B cell (primary cell): ENCODE measurements around the gene MAGEB1. TPM values are rescaled to one million over a fixed set of nuclear protein-coding genes. Genes with fewer than 3 reads are reported as not detected.

Source experiments
- ATAC-seq: fragments of 200-7000 bp; cut with Tn5 transposase; one replicate; pipeline ENCODE4 v1.10.0; 2021; ENCODE audit warnings: low read depth, mild to moderate bottlenecking, moderate number of reproducible peaks, moderate library complexity
- CTCF ChIA-PET: fragments of 350-600 bp; sonication (Branson Sonifier 250); formaldehyde crosslinking; loops from one replicate; lab custom pipeline; 2021; ENCODE audit warnings: antibody characterized with exemption, inconsistent platforms; lab: Charles Lee
- POLR2A ChIA-PET: fragments of 350-600 bp; sonication (Branson Sonifier 250); formaldehyde crosslinking; loops from one replicate; lab custom pipeline; 2021; ENCODE audit warnings: antibody characterized with exemption; lab: Charles Lee
- DNase-seq: peaks from one replicate; pipeline ENCODE4 v3.0.0; 2013
- H2AFZ ChIP-seq: 2 replicates; pipeline ENCODE4 v1.6.1; 2012; ENCODE audit warnings: mild to moderate bottlenecking, low read depth, low read length; ENCODE audit not compliant: insufficient read depth, poor library complexity, severe bottlenecking
- H3K27ac ChIP-seq, 2 donors: 1 replicate in 1 of 2; 2 replicates in 1 of 2; pipeline ENCODE4 v1.5.1; 2012 to 2013; ENCODE audit warnings: low read length in 2 of 2, mild to moderate bottlenecking in 2 of 2, moderate library complexity in 1 of 2
- H3K27me3 ChIP-seq, 4 experiments: fragments of 200-600 bp in 1 of 4; sonication (generic) in 1 of 4; replicated peaks in 1 of 4; 1 replicate in 2 of 4; 2 replicates in 2 of 4; pipeline versions ENCODE4 v1.6.1 to v1.7.0; 2013 to 2016; ENCODE audit warnings: low read length in 3 of 4, mild to moderate bottlenecking in 2 of 4, mixed read lengths in 1 of 4, moderate library complexity in 1 of 4; ENCODE audit not compliant: insufficient read depth in 4 of 4, control insufficient read depth in 3 of 4; ENCODE audit errors: control extremely low read depth in 1 of 4
- H3K36me3 ChIP-seq, 2 experiments: replicated peaks in 1 of 2; 1 replicate in 1 of 2; 2 replicates in 1 of 2; pipeline versions ENCODE4 v1.6.1 to v1.7.1; 2013; ENCODE audit warnings: low read length in 1 of 2; ENCODE audit not compliant: insufficient read depth in 2 of 2, control insufficient read depth in 1 of 2; ENCODE audit errors: control extremely low read depth in 1 of 2, extremely low read depth in 1 of 2
- H3K4me1 ChIP-seq, 2 donors: fragments of 200-600 bp in 1 of 2; sonication (generic) in 1 of 2; 1 replicate in 1 of 2; 2 replicates in 1 of 2; pipeline versions ENCODE4 v1.5.1 to v1.6.1; 2013 to 2017; ENCODE audit warnings: low read length in 2 of 2; ENCODE audit not compliant: control insufficient read depth in 2 of 2, insufficient read depth in 2 of 2
- H3K4me2 ChIP-seq: replicated peaks from 2 replicates; pipeline ENCODE3; 2012; ENCODE audit warnings: mild to moderate bottlenecking, low read depth, low read length; ENCODE audit not compliant: poor library complexity, severe bottlenecking
- H3K4me3 ChIP-seq, 5 experiments: fragments of 200-600 bp in 1 of 5; sonication (generic) in 1 of 5; 1 replicate in 3 of 5; 2 replicates in 2 of 5; pipeline versions ENCODE4 v1.5.1 to v1.7.0; 2011 to 2016; ENCODE audit warnings: low read length in 4 of 5, mild to moderate bottlenecking in 4 of 5, low read depth in 2 of 5, control low read depth in 1 of 5, moderate library complexity in 1 of 5; ENCODE audit not compliant: insufficient read depth in 1 of 5; ENCODE audit errors: control extremely low read depth in 1 of 5, extremely low read depth in 1 of 5
- H3K79me2 ChIP-seq: fragments of 200-600 bp; sonication (generic); one replicate; pipeline ENCODE4 v1.6.0; 2016; ENCODE audit warnings: low read length; ENCODE audit not compliant: control insufficient read depth, insufficient read depth
- H3K9ac ChIP-seq: fragments of 200-600 bp; sonication (generic); 2 replicates; pipeline ENCODE4 v1.6.1; 2017; ENCODE audit warnings: mild to moderate bottlenecking, low read length, moderate library complexity
- H3K9me3 ChIP-seq, 3 donors: one replicate each; pipeline versions ENCODE4 v1.6.1 to v1.7.1; 2013; ENCODE audit warnings: low read length in 2 of 3; ENCODE audit not compliant: control insufficient read depth in 2 of 3, insufficient read depth in 1 of 3; ENCODE audit errors: control extremely low read depth in 1 of 3
- H4K20me1 ChIP-seq: 2 replicates; pipeline ENCODE4 v1.6.0; 2012; ENCODE audit warnings: mild to moderate bottlenecking, low read length; ENCODE audit not compliant: insufficient read depth, control insufficient read depth, poor library complexity, severe bottlenecking
- H3K27ac Mint-ChIP-seq: one replicate; pipeline ENCODE4 v1.8.0; 2021; ENCODE audit warnings: mixed read lengths
- H3K27me3 Mint-ChIP-seq: one replicate; pipeline ENCODE4 v1.8.0; 2021; ENCODE audit warnings: mixed read lengths
- H3K4me1 Mint-ChIP-seq: one replicate; pipeline ENCODE4 v1.8.0; 2021; ENCODE audit warnings: mixed read lengths
- H3K4me3 Mint-ChIP-seq: one replicate; pipeline ENCODE4 v1.8.0; 2021; ENCODE audit warnings: mixed read lengths
- H3K9me3 Mint-ChIP-seq: one replicate; pipeline ENCODE4 v1.8.0; 2022; ENCODE audit warnings: mixed read lengths; ENCODE audit not compliant: insufficient read depth
- EZH2 ChIP-seq: IDR thresholded peaks from 2 replicates; pipeline ENCODE4 v1.6.1; 2012; ENCODE audit warnings: borderline replicate concordance, low read depth, mild to moderate bottlenecking, moderate library complexity, low read length; ENCODE audit not compliant: insufficient read depth, poor library complexity, severe bottlenecking
- WGBS: methylation state at CpG from one replicate; pipeline ENCODE4 v1.1.5; 2013; ENCODE audit warnings: missing lambda C conversion rate; ENCODE audit not compliant: insufficient coverage; 5-methylcytosine and 5-hydroxymethylcytosine counted together
- intact Hi-C: fragments of 100-400 bp; cut with micrococcal nuclease; formaldehyde crosslinking; loops from one replicate; pipeline ENCODE4 v1.10.0; 2022
- polyA plus RNA-seq: library from polyadenylated mRNA; depleted of rRNA; stranded (reverse); fragments of >200 nt; gene quantifications from 2 replicates; pipeline ENCODE4 v1.2.3, GENCODE V29; 2012
- total RNA-seq, 2 donors: library from RNA; stranded (reverse); fragments of 120-200 nt in 1 of 2; gene quantifications; 1 replicate in 1 of 2; 2 replicates in 1 of 2; pipeline versions ENCODE4 v1.2.3 to v1.2.4, GENCODE V29; 2013 to 2022
- TF ChIP-seq, protein P1 (sequence below): fragments of 200-600 bp; IDR thresholded peaks from one replicate; pipeline ENCODE4 v1.8.0; 2022; ENCODE audit warnings: antibody characterized with exemption, mild to moderate bottlenecking

MAGEB1 gene
- total and polyA plus RNA-seq, 2 donors (not counting 1 experiment from before 2014, with no cell fraction given): not detected

DNA sequence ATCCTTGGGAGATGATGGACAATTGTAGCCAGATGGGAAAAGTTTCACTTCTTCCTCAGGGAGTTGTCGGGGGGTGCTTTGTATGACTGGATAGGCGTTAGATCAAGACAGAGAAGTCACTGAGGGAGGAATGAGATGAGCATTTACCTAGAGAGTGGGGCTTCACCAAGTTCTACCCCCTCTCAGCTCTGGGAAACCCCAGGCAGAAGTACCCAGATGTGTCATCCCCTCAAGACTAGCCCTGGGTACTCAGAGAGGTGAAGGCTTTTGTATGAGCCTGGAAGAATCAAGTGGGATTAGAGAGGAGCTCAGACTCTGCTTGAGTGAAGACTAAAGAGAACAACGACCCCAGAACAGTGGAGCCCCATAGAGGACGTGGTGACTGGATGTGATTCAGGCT, 1.9 kb downstream of the MAGEB1 start:
- Histone ChIP-seq H3K4me1 (no peaks in the 10 kb centered on the region), H3K9ac (no peak overlapping the region), H3K27ac (no peak overlapping the region), H3K27me3 (no peaks in the 10 kb centered on the region), H4K20me1 (no peaks in the 10 kb centered on the region), H3K9me3 (no peaks in the 10 kb centered on the region), H2AFZ (no peak overlapping the region), H3K79me2 (no peaks in the 10 kb centered on the region), H3K36me3 (no peaks in the 10 kb centered on the region), H3K4me3 (no peak overlapping the region), H3K4me2 (no peak overlapping the region)
- no peaks in the 10 kb centered on the region for H3K4me1 Mint-ChIP-seq
- ChIA-PET CTCF (no interaction called here), POLR2A (no interaction called here)
- 83% methylated on average over 2 of the region's 4 CpGs for WGBS
- H3K9me3 Mint-ChIP-seq: no peaks in the 10 kb centered on the region
- H3K4me3 Mint-ChIP-seq: no peak overlapping the region
- no peak overlapping the region for H3K27ac Mint-ChIP-seq
- DNase-seq (no peak), ATAC-seq (no peak)
- no peaks in the 10 kb centered on the region for H3K27me3 Mint-ChIP-seq
- intact Hi-C loops: no loop called here
- TF ChIP-seq EZH2: no peak
- TF ChIP-seq, protein P1, sequence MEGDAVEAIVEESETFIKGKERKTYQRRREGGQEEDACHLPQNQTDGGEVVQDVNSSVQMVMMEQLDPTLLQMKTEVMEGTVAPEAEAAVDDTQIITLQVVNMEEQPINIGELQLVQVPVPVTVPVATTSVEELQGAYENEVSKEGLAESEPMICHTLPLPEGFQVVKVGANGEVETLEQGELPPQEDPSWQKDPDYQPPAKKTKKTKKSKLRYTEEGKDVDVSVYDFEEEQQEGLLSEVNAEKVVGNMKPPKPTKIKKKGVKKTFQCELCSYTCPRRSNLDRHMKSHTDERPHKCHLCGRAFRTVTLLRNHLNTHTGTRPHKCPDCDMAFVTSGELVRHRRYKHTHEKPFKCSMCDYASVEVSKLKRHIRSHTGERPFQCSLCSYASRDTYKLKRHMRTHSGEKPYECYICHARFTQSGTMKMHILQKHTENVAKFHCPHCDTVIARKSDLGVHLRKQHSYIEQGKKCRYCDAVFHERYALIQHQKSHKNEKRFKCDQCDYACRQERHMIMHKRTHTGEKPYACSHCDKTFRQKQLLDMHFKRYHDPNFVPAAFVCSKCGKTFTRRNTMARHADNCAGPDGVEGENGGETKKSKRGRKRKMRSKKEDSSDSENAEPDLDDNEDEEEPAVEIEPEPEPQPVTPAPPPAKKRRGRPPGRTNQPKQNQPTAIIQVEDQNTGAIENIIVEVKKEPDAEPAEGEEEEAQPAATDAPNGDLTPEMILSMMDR: no peak

DNA sequence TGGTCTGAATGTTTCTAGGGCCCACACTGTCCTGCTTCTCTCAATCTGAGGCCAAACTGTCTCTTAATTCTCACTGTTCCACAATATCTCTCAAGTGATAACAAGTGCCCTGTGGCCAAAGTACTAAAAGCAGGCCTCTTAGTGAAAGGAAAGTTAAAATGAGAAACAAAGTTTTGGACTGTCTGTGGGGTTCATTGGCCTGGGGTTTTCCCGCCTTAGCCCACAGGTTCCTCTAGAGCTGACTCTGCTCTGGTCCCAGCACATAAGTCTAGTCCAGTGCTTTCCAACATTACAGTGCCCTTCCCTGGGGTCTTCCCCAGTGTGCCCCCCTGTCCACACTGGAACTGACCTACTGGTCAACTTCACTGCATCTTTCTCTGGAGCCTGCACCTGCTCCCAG, 6.3 kb downstream of the MAGEB1 start:
- Histone ChIP-seq H3K9ac (no peak overlapping the region), H3K9me3 (no peaks in the 10 kb centered on the region), H3K4me2 (no peak overlapping the region), H3K4me3 (no peak overlapping the region), H3K27me3 (no peaks in the 10 kb centered on the region), H3K36me3 (no peaks in the 10 kb centered on the region), H2AFZ (no peak overlapping the region), H4K20me1 (no peaks in the 10 kb centered on the region), H3K27ac (no peak overlapping the region), H3K4me1 (no peaks in the 10 kb centered on the region), H3K79me2 (no peaks in the 10 kb centered on the region)
- WGBS: no CpG with 5 or more reads among the region's 1 CpG
- no peak for TF ChIP-seq EZH2
- Mint-ChIP-seq H3K27ac (no peak overlapping the region), H3K9me3 (peaks cover 2% of the 10 kb centered on the region), H3K4me1 (no peaks in the 10 kb centered on the region), H3K27me3 (no peaks in the 10 kb centered on the region), H3K4me3 (no peak overlapping the region)
- DNase-seq (no peak), ATAC-seq (no peak)
- POLR2A ChIA-PET: no interaction called here
- CTCF ChIA-PET: no interaction called here
- intact Hi-C loops: no loop called here
